Transverse colon (tissue), 4 donors: ENCODE results near the gene PEX13. TPM values are rescaled to one million over a fixed set of nuclear protein-coding genes. Genes with fewer than 3 reads are reported as not detected.

Experiments used
- DNase-seq: peaks from one replicate; pipeline ENCODE4 v3.0.0-alpha.2; 2019
- H3K27ac ChIP-seq, 4 donors: fragments of 200-600 bp; sonication (generic); 2 replicates each; pipeline ENCODE4 v1.5.1; 2016 to 2018; ENCODE audit warnings: inconsistent platforms in 4 of 4
- H3K27me3 ChIP-seq: fragments of 200-600 bp; sonication (generic); 2 replicates; pipeline ENCODE4 v1.5.1; 2017; ENCODE audit warnings: inconsistent platforms
- H3K36me3 ChIP-seq, 4 donors: fragments of 200-600 bp; sonication (generic); 2 replicates each; pipeline ENCODE4 v1.5.1; 2017 to 2019; ENCODE audit warnings: inconsistent platforms in 4 of 4
- H3K4me1 ChIP-seq, 4 donors: fragments of 200-600 bp; sonication (generic); 2 replicates each; pipeline ENCODE4 v1.5.1; 2017 to 2020; ENCODE audit warnings: inconsistent platforms in 4 of 4
- H3K4me3 ChIP-seq, 4 donors: fragments of 200-600 bp; sonication (generic); 1 replicate in 1 of 4; 2 replicates in 3 of 4; pipeline versions ENCODE4 v1.5.1 to v1.6.1; 2017 to 2019; ENCODE audit warnings: inconsistent platforms in 4 of 4
- H3K9me3 ChIP-seq, 2 donors: fragments of 200-600 bp; sonication (generic); 2 replicates each; pipeline ENCODE4 v1.5.1; 2017 to 2019; ENCODE audit warnings: inconsistent platforms in 2 of 2
- CTCF ChIP-seq, 5 experiments: fragments of 200-600 bp in 3 of 5; fragments of 450-650 bp in 2 of 5; sonication (generic) in 3 of 5; IDR thresholded peaks; 1 replicate in 2 of 5; 2 replicates in 3 of 5; pipeline ENCODE4 v1.5.1; 2016 to 2017; ENCODE audit warnings: antibody characterized with exemption in 5 of 5, inconsistent platforms in 3 of 5, mild to moderate bottlenecking in 2 of 5, moderate library complexity in 1 of 5
- EP300 ChIP-seq: sonication (generic); formaldehyde crosslinking; IDR thresholded peaks from one replicate; pipeline ENCODE4 v1.6.1; 2017; ENCODE audit warnings: antibody characterized with exemption, low read depth
- POLR2A ChIP-seq: fragments of 450-650 bp; IDR thresholded peaks from one replicate; pipeline ENCODE4 v1.6.1; 2016; ENCODE audit warnings: antibody characterized with exemption, mild to moderate bottlenecking, moderate library complexity
- POLR2AphosphoS5 ChIP-seq, 3 donors: sonication (generic); formaldehyde crosslinking; IDR thresholded peaks; one replicate each; pipeline ENCODE4 v1.6.1; 2016; ENCODE audit warnings: antibody characterized with exemption in 3 of 3
- WGBS, 2 donors: methylation state at CpG; one replicate each; pipeline ENCODE4 v1.1.5; 2018; ENCODE audit warnings: low coverage in 1 of 2; 5-methylcytosine and 5-hydroxymethylcytosine counted together
- in situ Hi-C, 4 donors: fragments of 200-750 bp; cut with MboI; loops; one replicate each; pipeline versions ENCODE4 v1.15.0 to v1.15.1; 2017; ENCODE audit warnings: low sequenced_read_pairs in 3 of 4, low pct_ligation_motif_present in 1 of 4, low pct_unique_long_range_greater_than_20kb in 1 of 4
- intact Hi-C: fragments of 100-400 bp; cut with DNase I; formaldehyde crosslinking; loops from one replicate; pipeline ENCODE4 v1.15.1; 2023; ENCODE audit warnings: low total_unique reads
- total RNA-seq, 4 donors: library from RNA; depleted of rRNA; stranded (reverse); fragments of >200 nt; gene quantifications; one replicate each; pipeline ENCODE4 v1.1.0, GENCODE V29; 2016

Gene PEX13
- total RNA-seq, 4 donors from 2014 or later, result 20.2 to 44.1 (median 34.6) TPM

GRCh38 chr2:61057562-61057961 is 40.0 kb downstream of the PEX13 start:
- H3K36me3 ChIP-seq, result no peaks in the 10 kb centered on the region
- intact Hi-C loops, result no loop called here
- TF ChIP-seq POLR2A, result no peak
- no peak for TF ChIP-seq CTCF (IDR thresholded peaks at IDR 0.05)
- TF ChIP-seq POLR2AphosphoS5 (IDR thresholded peaks at IDR 0.05), result no peak
- TF ChIP-seq EP300, result no peak
- H3K27me3 ChIP-seq, result no peaks in the 10 kb centered on the region
- H3K9me3 ChIP-seq, result no peaks in the 10 kb centered on the region
- no peak overlapping the region for H3K27ac ChIP-seq
- no peaks in the 10 kb centered on the region for H3K4me1 ChIP-seq
- no peak overlapping the region for H3K4me3 ChIP-seq
- no peak for DNase-seq
- in situ Hi-C loops, result no loop called here

GRCh38 chr2:61059382-61059781 is 41.9 kb downstream of the PEX13 start:
- Histone ChIP-seq H3K9me3 (no peaks in the 10 kb centered on the region), H3K27ac (no peak overlapping the region), H3K36me3 (no peaks in the 10 kb centered on the region), H3K4me3 (no peak overlapping the region), H3K27me3 (no peaks in the 10 kb centered on the region), H3K4me1 (no peaks in the 10 kb centered on the region)
- DNase-seq, result no peak
- in situ Hi-C loops, result no loop called here
- no peak for TF ChIP-seq CTCF (IDR thresholded peaks at IDR 0.05)
- TF ChIP-seq EP300, result no peak
- TF ChIP-seq POLR2A, result no peak
- TF ChIP-seq POLR2AphosphoS5 (IDR thresholded peaks at IDR 0.05), result no peak
- intact Hi-C loops, result no loop called here

GRCh38 chr2:61065714-61066709 is 48.5 kb downstream of the PEX13 start, which contains the start of gene SANBR:
Gene SANBR (plus strand): TSS chr2:61065871. CDS start chr2:61070351, 4,480 bp downstream.
- in situ Hi-C loops (no loop called here), intact Hi-C loops (no loop called here)
- WGBS, 2 donors, result 1 to 9% methylated on average over 1 to 86 of the region's 112 CpGs
- Histone ChIP-seq H3K27me3 (no peaks in the 10 kb centered on the region), H3K4me3 (peak within 1 kb of the TSS; percentile 76 to 93 (median 86)), H3K4me1 (peaks cover 3 to 16% (median 12%) of the 10 kb centered on the region in 4 donors), H3K27ac (peak within 1 kb of the TSS; percentile 93 to 94 (median 94)), H3K36me3 (peaks cover 0 to 2% (median 0%) of the 10 kb centered on the region in 4 donors), H3K9me3 (no peaks in the 10 kb centered on the region)
- DNase-seq, result peak; percentile 91
- TF ChIP-seq POLR2AphosphoS5 (IDR thresholded peaks at IDR 0.05) (peak; percentile 77 to 86 (median 79)), CTCF (IDR thresholded peaks at IDR 0.05) (peak in 1 of 5 experiments; percentile 2), EP300 (no peak), POLR2A (peak; percentile 71)

GRCh38 chr2:61074100-61074499 is 56.6 kb downstream of the PEX13 start:
- DNase-seq, result no peak
- H3K27me3 ChIP-seq, result no peaks in the 10 kb centered on the region
- H3K9me3 ChIP-seq, result no peaks in the 10 kb centered on the region
- no peak overlapping the region for H3K4me3 ChIP-seq
- TF ChIP-seq POLR2AphosphoS5 (IDR thresholded peaks at IDR 0.05) (no peak), EP300 (no peak), CTCF (IDR thresholded peaks at IDR 0.05) (no peak), POLR2A (no peak)
- in situ Hi-C loops, result no loop called here
- intact Hi-C loops, result no loop called here
- no peaks in the 10 kb centered on the region for H3K4me1 ChIP-seq
- peaks cover 0 to 20% (median 9%) of the 10 kb centered on the region in 4 donors for H3K36me3 ChIP-seq
- no peak overlapping the region for H3K27ac ChIP-seq
- whole genome bisulfite sequencing, 2 donors, result 78 to 89% methylated on average over 1 of the region's 1 CpG
